ENCODE data around the gene DPH2.
A peak's percentile ranks its signal among the peaks of the same experiment; 100 is the strongest.

DPH2 gene, protein sequence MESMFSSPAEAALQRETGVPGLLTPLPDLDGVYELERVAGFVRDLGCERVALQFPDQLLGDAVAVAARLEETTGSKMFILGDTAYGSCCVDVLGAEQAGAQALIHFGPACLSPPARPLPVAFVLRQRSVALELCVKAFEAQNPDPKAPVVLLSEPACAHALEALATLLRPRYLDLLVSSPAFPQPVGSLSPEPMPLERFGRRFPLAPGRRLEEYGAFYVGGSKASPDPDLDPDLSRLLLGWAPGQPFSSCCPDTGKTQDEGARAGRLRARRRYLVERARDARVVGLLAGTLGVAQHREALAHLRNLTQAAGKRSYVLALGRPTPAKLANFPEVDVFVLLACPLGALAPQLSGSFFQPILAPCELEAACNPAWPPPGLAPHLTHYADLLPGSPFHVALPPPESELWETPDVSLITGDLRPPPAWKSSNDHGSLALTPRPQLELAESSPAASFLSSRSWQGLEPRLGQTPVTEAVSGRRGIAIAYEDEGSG

DNA sequence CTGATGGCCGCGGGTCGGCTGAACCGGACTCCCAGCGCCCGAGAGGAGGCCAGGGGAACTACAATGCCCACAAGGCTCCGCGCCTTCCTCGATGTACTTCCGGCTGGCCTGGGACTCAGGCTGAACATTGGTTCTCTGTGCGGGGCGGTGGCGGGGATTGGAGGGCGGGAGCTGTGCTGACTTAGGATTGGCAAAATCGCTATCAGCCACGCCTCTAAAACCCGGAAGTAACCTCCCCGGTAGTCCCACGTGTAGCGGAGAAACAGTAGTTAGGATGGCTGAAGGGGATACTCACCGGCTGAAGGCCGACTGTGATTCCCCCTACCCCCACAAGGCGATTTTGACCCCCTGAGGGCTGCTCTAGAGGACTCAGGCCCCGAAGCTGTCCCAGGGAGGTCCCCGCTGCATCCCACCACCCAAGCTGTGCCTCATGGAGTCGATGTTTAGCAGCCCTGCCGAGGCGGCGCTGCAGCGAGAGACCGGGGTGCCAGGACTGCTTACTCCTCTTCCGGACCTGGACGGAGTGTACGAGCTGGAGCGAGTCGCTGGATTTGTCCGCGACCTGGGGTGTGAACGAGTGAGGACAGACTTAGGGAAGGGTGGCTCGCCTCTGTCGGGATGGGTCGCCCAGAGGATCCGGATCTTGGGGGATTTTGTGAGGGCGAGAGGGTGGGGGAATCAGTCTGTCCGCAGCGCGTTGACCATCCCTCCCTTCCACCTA is at the start of gene DPH2:
Gene DPH2 (plus strand): TSS at position 265 of the 721 bp plus-strand sequence. CDS start 166 bp downstream, at position 431.
- Histone ChIP-seq H3K27ac (peak within 1 kb of the TSS; percentile 11; the same call in 1 of the 2 replicates), H3K27me3 (ENCODE audit: insufficient read depth, low read depth, severe bottlenecking) (no peaks in the 10 kb centered on the region), H3K4me3 (ENCODE audit: low read depth, low read length) (peak within 1 kb of the TSS; percentile 62), H3K36me3 (peaks cover 34% of the 10 kb centered on the region), H3K9me3 (ENCODE audit: severe bottlenecking) (no peaks in the 10 kb centered on the region)
- no peak for TF ChIP-seq CTCF (IDR thresholded peaks at IDR 0.05; ENCODE audit: low read depth, low read length)
- DNase-seq, result peak; percentile 98

GRCh38 chr1:43921022-43921421 is 48.8 kb upstream of the DPH2 start:
- no peak overlapping the region for H3K27ac ChIP-seq
- no peak for TF ChIP-seq CTCF (IDR thresholded peaks at IDR 0.05; ENCODE audit: low read depth, low read length)
- no peaks in the 10 kb centered on the region for H3K36me3 ChIP-seq

GRCh38 chr1:43924516-43924915 is 45.3 kb upstream of the DPH2 start:
- TF ChIP-seq CTCF (IDR thresholded peaks at IDR 0.05; ENCODE audit: low read depth, low read length), result no peak
- Histone ChIP-seq H3K9me3 (ENCODE audit: severe bottlenecking) (no peaks in the 10 kb centered on the region), H3K27me3 (ENCODE audit: insufficient read depth, low read depth, severe bottlenecking) (no peaks in the 10 kb centered on the region), H3K36me3 (no peaks in the 10 kb centered on the region), H3K4me3 (ENCODE audit: low read depth, low read length) (no peak overlapping the region), H3K27ac (no peak overlapping the region)
- DNase-seq, result peak; percentile 45

More at GRCh38 chr1:43921022-43921421, 48.8 kb upstream of the DPH2 start:
- Histone ChIP-seq H3K27me3 (ENCODE audit: insufficient read depth, low read depth, severe bottlenecking) (no peaks in the 10 kb centered on the region), H3K9me3 (ENCODE audit: severe bottlenecking) (no peaks in the 10 kb centered on the region), H3K4me3 (ENCODE audit: low read depth, low read length) (no peak overlapping the region)
- no peak for DNase-seq

DNA sequence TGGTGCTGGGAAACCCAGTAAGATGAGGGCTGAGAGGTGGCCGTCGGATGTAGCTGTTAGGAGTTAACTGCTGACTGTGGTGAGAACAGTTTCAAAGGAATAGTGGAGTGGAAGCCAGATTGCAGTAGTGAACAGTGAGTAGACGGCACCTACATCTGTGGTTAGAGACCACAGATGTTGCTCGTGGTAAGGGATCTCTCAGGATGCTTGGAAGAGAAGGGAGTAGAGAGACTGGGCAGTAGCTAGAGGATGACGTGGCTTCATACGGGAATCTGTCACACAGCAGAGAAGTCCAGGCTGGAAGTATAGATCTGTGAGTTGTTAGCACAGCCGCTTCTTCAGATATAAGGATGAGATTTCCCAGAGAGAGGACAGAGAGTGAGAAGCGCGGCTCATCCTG is 44.0 kb upstream of the DPH2 start:
- H3K27ac ChIP-seq, result no peak overlapping the region
- no peaks in the 10 kb centered on the region for H3K36me3 ChIP-seq
- no peak overlapping the region for H3K4me3 ChIP-seq (ENCODE audit: low read depth, low read length)
- no peak for TF ChIP-seq CTCF (IDR thresholded peaks at IDR 0.05; ENCODE audit: low read depth, low read length)
- H3K27me3 ChIP-seq (ENCODE audit: insufficient read depth, low read depth, severe bottlenecking), result no peaks in the 10 kb centered on the region
- no peaks in the 10 kb centered on the region for H3K9me3 ChIP-seq (ENCODE audit: severe bottlenecking)
- DNase-seq, result no peak

- Histone ChIP-seq H3K4me3 (ENCODE audit: low read depth, low read length) (no peak overlapping the region), H3K9me3 (ENCODE audit: severe bottlenecking) (no peaks in the 10 kb centered on the region), H3K36me3 (no peaks in the 10 kb centered on the region), H3K27ac (no peak overlapping the region), H3K27me3 (ENCODE audit: insufficient read depth, low read depth, severe bottlenecking) (no peaks in the 10 kb centered on the region)
- peak; percentile 76 for TF ChIP-seq CTCF (IDR thresholded peaks at IDR 0.05; ENCODE audit: low read depth, low read length)
- DNase-seq, result peak; percentile 43
These were observed 39.5 kb upstream of the DPH2 start for GRCh38 chr1:43930168-43930948.

All from WERI-Rb-1 (cell line).